ENCODE data around the gene TLX2. TPM values are rescaled to one million over a fixed set of nuclear protein-coding genes. Genes with fewer than 3 reads are reported as not detected.

TLX2 gene
- total RNA-seq, 2 experiments from 2014 or later, result 0.16 TPM; not detected in 1

GRCh38 chr2:74488643-74489481 lies 25.4 kb upstream of the TLX2 start:
- peaks cover 20% of the 10 kb centered on the region for H3K36me3 Mint-ChIP-seq (ENCODE audit: low read depth)
- ChIA-PET POLR2A (interaction anchor here (0.9 to 1.2 kb wide), 4 partner anchors 13 to 67 kb away, joined by 3 to 4 read pairs (median 3); partner anchors contain the start of genes AUP1 and HTRA2), CTCF (interaction anchor here (0.9 to 2.1 kb wide), 3 partner anchors 43 to 99 kb away, joined by 3 to 6 read pairs (median 4); no protein-coding TSS in a partner anchor)
- no peak for DNase-seq
- intact Hi-C loops (cut with micrococcal nuclease), result no loop called here
- no peaks in the 10 kb centered on the region for H3K27me3 Mint-ChIP-seq
- no peak overlapping the region for H3K27ac Mint-ChIP-seq
- H3K9me3 Mint-ChIP-seq, result no peaks in the 10 kb centered on the region
- no peak for ATAC-seq
- TF ChIP-seq CTCF (IDR thresholded peaks at IDR 0.05), result no peak
- peaks cover 6% of the 10 kb centered on the region for H3K4me1 Mint-ChIP-seq (ENCODE audit: low read depth)
- H3K4me3 Mint-ChIP-seq, result no peak overlapping the region

GRCh38 chr2:74489906-74490305 lies 24.3 kb upstream of the TLX2 start:
- CTCF ChIA-PET, result interaction anchor here (0.9 to 2.1 kb wide), 2 partner anchors 42 to 96 kb away, joined by 4 to 6 read pairs; no protein-coding TSS in a partner anchor
- POLR2A ChIA-PET, result interaction anchor here (0.9 to 1.2 kb wide), 3 partner anchors 12 to 39 kb away, joined by 3 to 4 read pairs (median 3); partner anchors contain the start of genes AUP1 and HTRA2

DNA sequence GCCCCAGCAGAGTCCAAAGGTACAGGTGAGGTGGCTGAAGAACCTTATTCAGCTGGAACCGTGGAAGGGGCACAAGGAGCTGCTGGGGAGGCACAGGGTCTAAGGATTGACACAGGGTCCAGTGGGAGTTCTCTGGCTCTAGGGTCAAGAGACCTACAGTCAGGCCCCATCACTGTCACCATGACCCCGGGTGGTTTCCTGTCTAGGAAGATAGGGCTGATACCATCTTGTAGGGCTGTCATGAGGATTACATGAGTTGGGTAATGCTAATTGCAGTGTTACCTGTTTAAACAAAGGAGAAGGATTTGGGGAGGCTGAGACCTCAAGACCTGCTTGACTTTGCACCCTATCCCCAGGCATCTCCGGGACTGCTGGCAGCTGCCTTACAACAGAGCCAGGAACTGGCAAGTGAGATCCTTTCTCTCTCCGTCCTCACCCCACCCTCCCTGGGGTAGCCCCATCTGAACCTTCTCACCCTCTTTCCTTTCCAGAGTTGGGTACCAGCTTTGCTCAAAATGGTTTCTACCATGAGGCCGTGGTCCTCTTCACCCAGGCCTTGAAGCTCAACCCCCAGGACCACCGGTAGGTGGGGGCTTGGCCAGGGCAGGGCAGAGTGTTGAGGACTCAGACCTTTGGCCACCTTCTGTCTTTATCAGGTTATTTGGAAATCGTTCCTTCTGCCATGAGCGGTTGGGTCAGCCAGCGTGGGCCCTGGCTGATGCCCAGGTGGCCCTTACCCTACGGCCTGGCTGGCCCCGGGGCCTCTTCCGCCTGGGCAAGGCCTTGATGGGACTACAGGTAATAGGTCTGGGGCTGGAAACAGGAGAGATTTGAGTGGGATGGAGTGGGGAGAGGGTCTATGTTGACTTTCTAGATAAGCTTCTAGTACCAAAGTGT lies 22.4 kb upstream of the TLX2 start:
- Mint-ChIP-seq H3K27ac (no peak overlapping the region), H3K4me3 (no peak overlapping the region), H3K36me3 (ENCODE audit: low read depth) (peaks cover 12% of the 10 kb centered on the region), H3K27me3 (no peaks in the 10 kb centered on the region), H3K4me1 (ENCODE audit: low read depth) (no peaks in the 10 kb centered on the region), H3K9me3 (no peaks in the 10 kb centered on the region)
- POLR2A ChIA-PET, result interaction anchor here (0.8 to 1.4 kb wide), 2 partner anchors 9 to 11 kb away, joined by 3 to 4 read pairs; no protein-coding TSS in a partner anchor
- ATAC-seq (no peak), DNase-seq (no peak)
- CTCF ChIA-PET, result interaction anchor here (2.1 to 5.7 kb wide), 2 partner anchors 9 to 96 kb away, joined by 5 to 32 read pairs; partner anchors contain the start of genes CCDC142 and TTC31
- intact Hi-C loops (cut with micrococcal nuclease), result no loop called here
- no peak for TF ChIP-seq CTCF (IDR thresholded peaks at IDR 0.05)

More at GRCh38 chr2:74489906-74490305, 24.3 kb upstream of the TLX2 start:
- no peak for ATAC-seq
- no peak for DNase-seq
- H3K36me3 Mint-ChIP-seq (ENCODE audit: low read depth), result peaks cover 19% of the 10 kb centered on the region
- H3K4me1 Mint-ChIP-seq (ENCODE audit: low read depth), result peaks cover 2% of the 10 kb centered on the region
- H3K4me3 Mint-ChIP-seq, result no peak overlapping the region
- no peaks in the 10 kb centered on the region for H3K9me3 Mint-ChIP-seq
- no peak overlapping the region for H3K27ac Mint-ChIP-seq
- intact Hi-C loops (cut with micrococcal nuclease), result no loop called here
- H3K27me3 Mint-ChIP-seq, result no peaks in the 10 kb centered on the region
- no peak for TF ChIP-seq CTCF (IDR thresholded peaks at IDR 0.05)

DNA sequence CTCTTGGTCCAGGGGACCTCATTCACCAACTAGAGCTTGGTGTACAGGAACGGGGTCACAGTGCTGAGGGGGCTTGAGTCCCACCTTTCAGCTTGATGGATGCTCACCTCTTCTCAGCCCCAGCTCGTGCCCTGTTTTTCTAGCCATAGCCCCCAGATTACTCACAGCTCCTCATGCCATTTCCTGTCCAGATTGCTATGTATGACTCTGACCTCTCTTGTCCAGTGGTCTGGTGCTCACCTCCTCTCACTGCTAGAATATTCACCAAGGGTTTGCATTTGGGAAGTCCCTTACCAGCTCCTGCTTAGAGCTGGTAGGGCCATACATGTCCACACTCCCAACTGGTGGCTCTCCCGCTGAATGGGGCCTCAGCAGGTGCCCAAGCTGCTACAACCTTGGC lies 20.7 kb upstream of the TLX2 start:
- intact Hi-C loops (cut with micrococcal nuclease), result no loop called here
- Mint-ChIP-seq H3K4me3 (no peak overlapping the region), H3K36me3 (ENCODE audit: low read depth) (peaks cover 12% of the 10 kb centered on the region), H3K4me1 (ENCODE audit: low read depth) (peaks cover 4% of the 10 kb centered on the region), H3K27ac (no peak overlapping the region), H3K27me3 (peaks cover 6% of the 10 kb centered on the region), H3K9me3 (no peaks in the 10 kb centered on the region)
- DNase-seq (no peak), ATAC-seq (no peak)
- CTCF ChIA-PET, result interaction anchor here (1.2 to 5.7 kb wide), 3 partner anchors 10 to 94 kb away, joined by 4 to 32 read pairs (median 5); partner anchors contain the start of genes CCDC142 and TTC31
- TF ChIP-seq CTCF (IDR thresholded peaks at IDR 0.05), result no peak
- POLR2A ChIA-PET, result interaction anchor here (0.6 to 1.2 kb wide), 3 partner anchors 11 to 46 kb away, joined by 3 to 4 read pairs (median 3); partner anchors contain the start of genes CCDC142 and TTC31

Measured in activated CD8-positive, alpha-beta T cell treated with anti-CD3 and anti-CD28 coated beads for 36 hours (primary cell).